ENCODE measurements around the gene TPGS2.

GRCh38 chr18:36782710-36783109, 46.1 kb downstream of the TPGS2 start:
- no peak for TF ChIP-seq EP300 (IDR thresholded peaks at IDR 0.05; ENCODE audit: borderline replicate concordance in 1 of 2, low read depth in 2 of 2, low read length in 2 of 2)
- TF ChIP-seq CTCF (IDR thresholded peaks at IDR 0.05; ENCODE audit: control extremely low read depth in 1 of 3, insufficient read depth in 1 of 3, low read depth in 1 of 3, low read length in 3 of 3) = no peak
- no peak for TF ChIP-seq SP4 (IDR thresholded peaks at IDR 0.05; ENCODE audit: low read length)
- no peak for TF ChIP-seq CEBPB (IDR thresholded peaks at IDR 0.05; ENCODE audit: low read depth, low read length)
- no peak for TF ChIP-seq EZH2 (IDR thresholded peaks at IDR 0.05; ENCODE audit: low read depth, low read length, severe bottlenecking)
- no peak for TF ChIP-seq POLR2A (IDR thresholded peaks at IDR 0.05; ENCODE audit: control extremely low read depth in 1 of 2, low read depth in 2 of 2, low read length in 2 of 2)
- no peak for TF ChIP-seq JUN (IDR thresholded peaks at IDR 0.05; ENCODE audit: low read depth, low read length)
- TF ChIP-seq, protein P1, sequence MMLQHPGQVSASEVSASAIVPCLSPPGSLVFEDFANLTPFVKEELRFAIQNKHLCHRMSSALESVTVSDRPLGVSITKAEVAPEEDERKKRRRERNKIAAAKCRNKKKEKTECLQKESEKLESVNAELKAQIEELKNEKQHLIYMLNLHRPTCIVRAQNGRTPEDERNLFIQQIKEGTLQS (IDR thresholded peaks at IDR 0.05; ENCODE audit: insufficient read depth, low read depth, low read length) = no peak
- TF ChIP-seq BCL11A (IDR thresholded peaks at IDR 0.05; ENCODE audit: low read depth in 2 of 2, low read length in 2 of 2) = no peak
- no peak for TF ChIP-seq SUZ12 (IDR thresholded peaks at IDR 0.05; ENCODE audit: low read length)
- TF ChIP-seq TAF1 (IDR thresholded peaks at IDR 0.05; ENCODE audit: low read depth, low read length) = no peak
- TF ChIP-seq MAFK (IDR thresholded peaks at IDR 0.05; ENCODE audit: low read depth, low read length) = no peak
- TF ChIP-seq SP1 (IDR thresholded peaks at IDR 0.05; ENCODE audit: low read depth, low read length) = no peak

All from H1 (cell line).